Non-pigmented ciliary epithelial cell (primary cell): Measurements from ENCODE around the gene TSPEAR.

Experiments
- DNase-seq: peaks from one replicate; pipeline ENCODE4 v3.0.0-alpha.2; 2010; ENCODE audit warnings: low read depth

Gene TSPEAR

DNA sequence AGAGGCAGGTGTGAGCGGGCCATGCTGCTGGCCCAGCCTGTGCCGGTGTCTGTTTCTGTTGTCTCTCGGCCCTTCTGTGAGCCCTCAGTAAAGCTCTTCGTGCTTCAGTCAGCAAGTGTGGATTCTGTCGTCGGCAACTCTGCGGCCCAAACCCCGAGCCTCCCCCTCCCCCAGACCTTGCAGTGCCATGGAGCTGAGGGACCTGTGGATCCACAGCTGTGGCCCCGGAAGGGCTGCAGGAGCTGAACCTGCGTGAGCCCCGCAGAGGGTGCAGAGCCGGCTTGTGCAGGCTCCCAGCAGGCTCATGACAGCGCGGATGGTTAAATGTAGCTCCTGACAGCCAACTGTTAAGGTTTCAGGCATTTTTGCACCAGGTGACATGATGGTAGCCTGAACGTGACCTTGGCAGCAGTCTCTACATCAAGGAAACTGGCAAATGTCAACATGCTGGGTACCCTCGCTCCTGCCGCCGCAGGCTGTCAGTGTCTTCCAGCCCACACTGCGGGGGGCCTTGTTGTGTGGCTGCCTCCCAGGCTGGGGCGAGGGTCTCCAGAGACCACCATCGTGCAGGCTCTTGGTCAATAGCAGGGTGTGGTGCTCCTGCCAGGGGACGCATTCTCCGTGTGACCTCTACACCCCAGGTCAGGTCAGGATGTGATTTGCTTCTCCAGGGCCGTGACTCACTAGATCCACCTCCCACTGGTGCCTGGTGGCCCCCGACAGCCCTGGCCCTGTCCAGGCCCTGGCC is 249.1 kb downstream of the TSPEAR start:
- no peak for DNase-seq

DNA sequence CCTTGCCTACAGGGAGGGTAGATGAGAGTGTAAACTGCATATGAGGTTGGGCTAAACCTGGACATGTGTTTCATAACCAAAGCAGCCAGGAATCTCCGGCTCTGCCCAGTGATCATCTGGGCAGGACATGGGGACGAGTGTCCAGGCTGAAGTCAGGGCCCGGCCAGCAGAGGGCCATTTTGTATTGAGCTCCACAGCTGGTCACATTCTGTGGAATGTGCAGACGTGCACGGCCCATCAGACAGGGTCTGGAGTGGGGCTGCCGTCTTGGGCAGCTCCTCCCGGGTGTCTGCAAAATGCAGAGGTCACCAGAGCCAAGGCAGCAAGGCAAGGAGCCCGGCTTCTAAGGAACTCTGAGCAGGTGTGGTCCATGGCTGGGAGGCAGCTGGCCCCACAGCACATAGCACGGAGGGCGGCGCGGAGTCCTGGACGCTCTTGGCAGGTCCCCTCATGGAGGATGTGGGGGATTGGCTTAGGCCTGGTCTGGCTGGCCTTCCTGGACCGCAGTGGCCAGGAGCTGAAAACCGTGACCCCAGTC is 249.8 kb downstream of the TSPEAR start:
- no peak for DNase-seq

DNA sequence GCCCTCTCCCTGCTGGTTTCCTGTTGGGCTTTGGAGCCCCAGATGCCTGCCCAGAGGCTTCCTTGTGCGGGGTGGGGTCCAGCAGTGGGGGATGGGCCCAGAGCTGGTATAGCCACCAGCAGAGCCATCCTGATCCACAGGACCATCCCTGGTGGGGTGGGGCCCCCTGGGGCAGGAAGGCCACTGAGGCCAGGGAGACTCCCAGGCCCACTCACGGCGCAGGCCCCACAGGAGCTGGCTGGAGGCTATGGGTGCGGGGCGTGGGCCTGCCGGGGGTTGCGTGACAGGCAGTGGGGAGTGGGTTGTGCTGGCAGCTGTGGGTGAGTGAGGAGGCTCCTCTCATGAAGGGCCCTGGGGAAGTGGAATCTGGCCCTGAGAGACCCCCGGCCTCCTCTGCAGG is 250.4 kb downstream of the TSPEAR start:
- no peak for DNase-seq

DNA sequence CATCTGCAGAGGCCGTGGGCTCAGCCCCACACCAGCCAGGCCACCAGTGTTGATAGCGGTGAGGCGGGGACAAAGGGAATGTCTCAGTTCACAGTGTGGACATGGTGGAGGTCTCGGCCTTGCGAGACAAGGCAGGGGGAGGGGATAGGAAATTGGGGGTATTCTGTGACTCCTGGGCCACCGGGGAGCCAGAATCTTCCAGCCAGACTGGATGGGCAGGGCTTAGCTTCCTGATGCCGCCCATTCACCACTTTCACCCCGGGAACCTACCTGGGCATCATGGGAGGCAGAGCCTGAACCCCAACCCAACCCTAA is 251.0 kb downstream of the TSPEAR start:
- no peak for DNase-seq

DNA sequence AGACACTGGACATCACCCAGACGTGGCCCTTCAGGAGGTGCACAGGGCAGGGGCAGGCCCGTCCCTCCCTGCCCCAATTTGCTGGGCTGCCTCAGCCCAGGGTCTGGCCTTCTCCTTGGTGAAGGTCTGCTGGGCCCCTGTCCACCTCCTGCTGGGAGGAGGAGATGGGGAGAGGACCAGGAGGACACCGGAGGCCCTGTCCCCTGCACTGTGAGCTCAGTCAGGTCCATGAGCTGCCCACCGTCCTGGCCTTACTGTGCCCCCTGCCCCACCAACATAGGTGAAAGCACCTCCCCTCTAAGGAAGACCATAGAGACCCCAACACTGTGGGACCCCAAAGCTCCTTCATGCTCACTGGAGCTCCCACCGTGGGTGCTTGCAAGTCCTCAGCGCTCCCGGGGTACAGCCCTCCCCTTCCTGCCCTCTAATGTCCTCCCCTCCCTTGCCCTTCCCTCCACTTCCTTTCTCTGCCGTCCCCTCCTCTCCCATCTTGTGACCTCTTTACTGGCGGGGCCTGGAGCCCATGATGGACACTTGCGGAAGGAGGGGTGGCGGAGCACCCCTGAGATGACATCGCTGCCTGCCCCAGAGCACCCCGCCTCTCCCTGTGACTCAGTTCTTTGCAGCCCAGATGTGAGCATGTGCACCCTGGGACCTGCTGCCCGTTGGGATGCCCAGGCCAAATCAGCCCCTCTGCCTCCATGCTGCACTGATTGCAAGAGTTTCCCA is 251.5 kb downstream of the TSPEAR start:
- DNase-seq, result no peak

DNA sequence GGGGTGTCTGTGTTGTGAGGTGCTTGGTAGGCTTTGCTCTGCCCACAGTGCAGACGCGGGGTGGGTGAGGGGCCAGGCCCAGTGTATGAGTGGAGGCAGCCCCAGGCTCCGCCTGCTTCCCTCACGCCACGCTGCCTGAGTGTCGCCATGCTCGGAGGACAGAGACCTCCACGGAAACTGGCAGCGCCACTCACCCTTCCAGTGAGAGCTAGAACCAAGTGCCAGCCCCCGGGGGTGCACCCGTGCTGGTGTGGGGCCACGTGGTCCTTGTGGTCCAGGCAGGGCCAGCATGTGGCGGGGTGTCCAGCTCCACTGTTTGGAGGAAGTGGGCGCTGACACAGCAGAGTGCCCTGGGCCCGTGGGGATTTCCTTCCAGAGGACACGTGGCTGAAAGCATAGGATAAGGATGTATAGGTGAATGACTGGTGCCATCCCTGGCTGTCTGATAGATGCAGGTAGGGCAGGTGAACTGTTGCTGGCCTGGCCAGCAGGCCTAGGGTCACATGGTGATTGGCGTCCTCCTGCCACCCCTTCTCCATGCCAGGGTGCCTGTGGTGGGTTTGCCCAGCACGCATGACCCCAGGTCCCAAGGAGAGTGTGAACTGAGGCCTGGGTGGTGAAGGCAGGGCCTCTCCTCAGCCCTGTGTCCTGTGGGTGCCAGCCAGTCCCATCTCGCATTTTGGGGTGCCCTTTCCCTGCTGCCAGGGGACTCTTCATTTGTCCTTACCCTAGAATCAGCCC is 252.2 kb downstream of the TSPEAR start:
- no peak for DNase-seq

DNA sequence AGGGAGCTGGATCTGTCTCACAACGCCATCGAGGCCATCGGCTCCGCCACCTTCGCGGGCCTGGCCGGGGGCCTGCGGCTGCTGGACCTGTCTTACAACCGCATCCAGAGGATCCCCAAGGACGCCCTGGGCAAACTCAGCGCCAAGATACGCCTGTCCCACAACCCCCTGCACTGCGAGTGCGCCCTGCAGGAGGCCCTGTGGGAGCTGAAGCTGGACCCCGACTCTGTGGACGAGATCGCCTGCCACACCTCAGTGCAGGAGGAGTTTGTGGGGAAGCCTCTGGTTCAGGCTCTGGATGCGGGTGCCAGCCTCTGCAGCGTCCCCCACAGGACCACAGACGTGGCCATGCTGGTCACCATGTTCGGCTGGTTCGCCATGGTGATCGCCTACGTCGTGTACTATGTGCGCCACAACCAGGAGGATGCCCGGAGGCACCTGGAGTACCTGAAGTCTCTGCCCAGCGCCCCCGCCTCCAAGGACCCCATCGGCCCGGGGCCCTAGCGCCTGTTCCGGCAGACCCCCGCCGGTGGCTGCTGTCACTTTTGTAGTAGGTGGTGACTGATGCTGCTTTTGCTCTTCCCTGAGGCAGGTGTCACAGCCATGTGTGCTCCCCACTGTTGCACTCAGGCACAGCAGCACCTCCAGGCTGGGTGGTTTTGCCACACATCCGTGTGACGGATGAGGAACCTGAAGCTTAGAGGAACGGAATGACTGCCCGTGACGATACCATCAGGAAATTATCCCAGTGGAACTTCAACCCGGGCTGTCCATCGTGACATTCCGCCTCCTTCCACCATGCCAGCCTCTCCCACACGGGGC is 254.2 kb downstream of the TSPEAR start:
- no peak for DNase-seq

DNA sequence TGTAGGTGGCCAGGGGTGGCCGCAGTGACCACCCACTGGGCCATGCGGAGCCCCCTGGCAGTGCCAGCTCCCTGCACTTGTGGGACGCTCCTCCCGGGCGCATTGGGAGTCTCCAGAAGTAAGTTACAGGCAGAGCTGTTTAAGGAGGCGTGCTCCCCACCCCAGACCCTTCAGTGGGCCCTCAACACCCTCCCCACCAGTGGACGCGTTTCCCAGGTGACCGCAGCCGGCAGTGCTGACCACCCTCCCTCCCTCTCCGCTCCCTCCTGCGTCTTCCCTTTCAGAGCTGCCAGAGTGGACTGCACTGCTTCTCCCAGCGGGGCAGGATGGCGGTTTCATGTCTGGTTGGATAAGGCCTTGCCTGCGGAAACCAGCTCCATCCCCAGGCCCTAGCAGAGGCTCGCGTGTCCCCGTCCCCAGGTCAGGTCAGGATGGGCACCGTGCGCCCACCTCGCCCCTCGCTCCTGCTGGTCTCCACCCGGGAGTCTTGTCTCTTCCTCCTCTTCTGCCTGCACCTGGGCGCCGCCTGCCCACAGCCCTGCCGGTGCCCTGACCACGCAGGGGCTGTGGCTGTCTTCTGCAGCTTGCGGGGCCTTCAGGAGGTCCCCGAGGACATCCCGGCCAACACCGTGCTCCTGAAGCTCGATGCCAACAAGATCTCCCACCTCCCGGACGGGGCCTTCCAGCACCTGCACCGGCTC is 255.0 kb downstream of the TSPEAR start:
- DNase-seq, result no peak

DNA sequence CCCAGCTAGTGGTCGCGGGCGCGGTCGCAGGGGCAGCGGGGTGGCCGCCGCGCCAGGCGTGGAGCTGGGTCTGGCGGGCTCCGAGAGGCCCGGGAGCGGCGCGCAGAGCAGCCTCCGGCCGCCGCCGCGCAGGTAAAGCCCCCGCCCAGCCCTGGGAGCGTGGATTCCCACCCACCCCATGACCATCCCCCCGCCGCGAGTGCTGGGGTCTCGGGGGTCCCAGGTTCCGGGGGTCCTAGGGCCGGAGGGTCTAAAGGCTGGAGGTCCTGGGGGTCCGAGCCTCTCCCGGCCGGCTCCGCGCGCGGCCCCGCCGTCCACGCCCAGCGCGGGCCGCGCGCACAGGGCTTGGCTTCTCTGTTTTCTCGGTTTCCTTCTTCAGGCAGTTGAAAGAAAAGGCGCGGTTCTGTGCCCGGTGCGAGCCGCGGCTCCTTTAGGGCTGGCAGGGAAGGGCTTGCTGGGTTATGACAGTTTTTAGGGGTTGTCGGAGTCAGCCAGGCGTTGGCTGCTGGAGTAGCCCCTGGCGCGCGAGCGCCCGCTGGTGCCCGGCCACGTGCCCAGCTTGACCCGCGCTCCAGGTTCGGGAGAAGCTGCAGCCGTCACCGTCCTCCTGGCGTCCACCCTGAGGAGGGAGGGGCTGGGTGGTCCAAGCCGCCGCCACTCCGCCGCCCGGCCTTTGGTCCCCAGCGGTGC is 255.7 kb downstream of the TSPEAR start:
- no peak for DNase-seq

DNA sequence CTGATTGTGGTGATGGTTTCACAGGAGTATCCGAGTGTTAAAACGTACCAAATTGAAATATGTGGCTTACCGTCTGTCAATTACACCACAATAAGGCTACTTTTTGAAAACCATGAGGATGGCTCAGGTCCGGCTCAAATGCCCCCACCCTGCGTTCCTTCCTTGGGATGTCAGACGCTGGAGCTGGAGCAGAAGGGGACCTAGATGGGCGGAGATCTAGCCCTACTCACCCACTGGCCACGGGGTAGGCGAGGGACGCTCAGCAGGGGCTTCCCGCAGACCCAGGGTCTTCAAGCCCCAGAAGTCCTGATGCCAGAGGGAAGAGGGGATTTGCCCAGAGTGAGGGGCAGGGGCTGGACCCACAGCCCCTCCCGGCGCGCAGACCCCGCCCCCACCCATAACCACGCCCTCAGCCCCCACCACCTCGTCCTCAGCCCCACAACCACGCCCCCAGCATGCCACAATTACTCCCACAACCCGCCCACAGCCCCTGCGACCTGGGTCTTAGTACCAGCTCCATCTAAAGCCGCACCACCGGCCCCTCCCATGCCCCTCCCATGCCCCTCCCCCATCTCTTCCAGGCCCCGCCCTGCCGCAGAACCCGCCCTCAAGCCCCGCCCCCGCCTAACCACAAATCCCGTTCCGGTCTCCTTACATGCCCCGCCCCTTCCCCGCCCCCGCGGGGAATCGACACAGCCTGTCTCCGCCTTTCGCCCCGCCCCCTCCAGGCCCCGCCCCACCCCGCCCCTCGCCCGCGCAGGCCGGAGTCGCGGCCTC is 256.4 kb downstream of the TSPEAR start, which contains the start of gene LRRC3:
TSS of gene LRRC3 (plus strand) at position 764 of the 777 bp plus-strand sequence. CDS start 1,135 bp downstream, outside the sequence.
- peak; percentile 2 for DNase-seq

DNA sequence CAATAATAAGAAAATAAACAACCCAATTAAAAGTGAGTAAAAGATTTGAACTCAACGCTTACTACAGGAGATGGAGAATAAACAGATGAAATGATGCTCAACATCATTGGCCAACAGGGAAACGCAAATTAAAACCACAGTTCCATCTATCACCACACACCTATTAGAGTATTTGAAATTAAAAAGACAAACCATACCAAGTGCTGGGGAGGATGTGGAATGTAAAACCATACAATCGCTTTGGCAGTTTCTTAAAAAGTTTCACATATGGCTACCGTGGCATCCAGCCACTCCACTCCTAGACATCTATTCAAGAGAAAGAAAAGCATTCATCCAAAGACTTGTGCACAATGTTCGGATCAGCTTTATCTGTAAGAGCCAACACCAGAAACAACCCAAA is 257.3 kb downstream of the TSPEAR start:
- DNase-seq, result no peak

DNA sequence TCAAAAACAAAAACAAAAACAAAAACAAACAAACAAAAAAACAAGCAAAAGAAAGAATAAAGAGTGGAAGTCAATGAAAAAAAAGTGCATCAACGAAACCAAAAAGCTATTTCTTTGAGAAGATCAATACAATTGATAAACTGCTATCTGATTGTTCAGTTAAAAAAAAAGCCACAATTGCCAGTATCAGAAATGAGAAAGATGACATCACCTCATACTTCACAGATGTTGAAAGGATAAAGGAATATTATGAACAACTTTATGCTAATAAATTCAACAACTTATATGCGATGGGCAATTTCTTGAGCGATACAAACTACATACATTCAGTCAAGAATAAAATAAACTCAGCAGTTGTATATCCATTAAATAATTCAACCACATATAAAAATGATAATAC is 258.3 kb downstream of the TSPEAR start:
- DNase-seq, result no peak

DNA sequence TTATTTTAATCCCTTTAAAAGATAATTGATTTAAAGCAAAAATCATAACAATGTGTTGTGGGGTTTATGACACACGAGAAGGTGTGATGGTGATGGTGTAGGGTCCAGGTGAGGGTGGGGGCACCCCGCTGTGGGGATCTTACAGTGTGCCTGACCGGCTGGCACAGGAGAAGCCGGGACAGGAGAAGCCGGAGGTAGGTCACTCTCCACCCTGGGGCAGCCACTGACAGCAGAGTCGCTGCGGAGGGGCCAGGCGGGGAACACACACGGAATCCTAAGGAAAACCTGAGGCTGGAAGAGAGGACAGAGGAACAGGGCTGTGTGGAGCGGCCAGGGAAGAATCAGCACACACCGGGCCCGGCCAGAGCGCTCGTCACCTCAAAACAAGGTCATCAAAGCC is 260.4 kb downstream of the TSPEAR start:
- no peak for DNase-seq

DNA sequence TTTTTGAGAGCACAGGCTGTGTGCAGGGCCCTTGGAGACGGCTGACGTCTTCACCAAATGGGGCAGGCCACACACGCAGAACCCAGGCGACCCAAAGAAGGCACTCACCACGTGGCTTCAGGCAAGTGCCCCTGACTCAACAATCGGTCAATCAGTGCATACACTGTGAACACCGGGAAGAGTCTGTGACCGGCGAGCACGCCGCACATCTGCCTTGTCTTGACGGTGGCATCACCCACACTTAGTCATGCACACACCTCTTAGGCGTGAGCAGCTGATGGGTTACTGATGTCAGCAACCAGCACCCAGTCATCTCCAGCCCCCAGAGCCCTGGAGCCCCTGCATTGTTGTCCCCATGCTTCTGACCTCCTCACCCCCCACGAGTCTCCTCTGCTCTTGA is 261.0 kb downstream of the TSPEAR start:
- DNase-seq, result no peak

DNA sequence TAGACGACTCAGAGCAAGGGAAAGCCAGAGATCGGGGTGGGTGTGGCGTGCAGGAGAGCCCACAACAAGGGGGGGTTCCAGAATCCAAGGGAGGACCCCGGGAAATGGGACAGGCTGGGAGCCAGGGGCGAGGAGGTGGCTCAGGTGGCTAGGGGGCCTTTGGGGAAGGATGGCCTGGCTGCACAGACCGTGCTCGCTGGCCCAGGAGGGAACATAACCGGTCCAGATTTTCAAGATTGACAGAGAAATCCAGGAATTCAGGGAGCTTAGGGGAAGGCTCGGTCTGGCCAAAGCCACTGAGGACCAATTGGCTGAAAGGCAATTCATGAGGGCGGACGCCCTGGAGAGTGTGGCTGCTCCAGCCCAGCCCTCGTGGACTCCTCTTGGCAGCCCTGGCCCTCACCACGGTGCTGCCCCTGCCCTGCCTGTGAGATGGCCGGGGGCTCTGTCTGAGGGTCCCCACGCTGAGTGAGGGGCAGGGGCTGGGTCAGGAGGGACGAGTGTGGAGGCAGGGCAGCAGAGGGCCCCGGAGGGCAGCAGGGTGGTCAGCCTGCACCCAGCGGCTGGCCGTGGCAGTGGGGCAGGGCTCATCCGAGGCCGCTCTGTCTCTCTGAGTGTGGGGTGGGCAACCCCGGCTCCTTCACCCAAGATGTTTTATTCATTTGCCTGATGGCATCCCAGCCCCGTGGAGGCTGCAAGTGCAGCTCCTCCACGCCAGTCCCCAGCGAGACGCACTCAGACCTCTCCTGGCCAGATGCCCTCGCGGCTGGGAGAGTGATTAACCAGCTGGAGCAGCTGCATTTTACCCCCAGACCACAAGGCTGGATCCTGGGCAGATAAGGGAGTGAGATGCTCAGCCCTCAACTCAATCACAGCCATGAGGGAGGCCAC is 261.7 kb downstream of the TSPEAR start:
- DNase-seq, result no peak

DNA sequence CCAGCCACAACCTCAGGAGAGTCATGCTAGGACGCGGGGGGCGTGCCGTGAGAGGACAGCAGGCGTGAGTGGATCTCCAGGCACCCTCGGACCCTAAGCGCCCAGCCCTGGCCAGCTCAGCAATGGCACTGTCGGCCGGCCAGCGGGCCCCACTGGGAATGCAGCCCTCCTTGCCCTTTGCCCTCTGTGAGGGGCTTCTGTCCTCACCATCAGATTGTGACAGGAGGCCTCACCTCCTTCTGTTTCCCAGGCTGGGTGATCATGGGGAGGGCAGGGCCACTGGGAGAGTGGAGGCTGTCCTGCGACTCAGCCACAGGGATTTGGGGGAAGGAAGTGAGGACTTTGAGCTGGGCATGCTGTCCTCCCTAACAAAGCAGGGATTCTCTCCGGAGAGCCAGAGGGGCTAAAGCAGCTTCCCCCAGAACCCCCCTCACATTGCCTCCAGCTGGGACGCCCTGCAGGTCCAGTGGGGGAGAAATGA is 262.7 kb downstream of the TSPEAR start:
- DNase-seq, result no peak
